Aorta (tissue), 4 donors: ENCODE measurements around the gene SCAMP2. TPM values are rescaled to one million over a fixed set of nuclear protein-coding genes. Genes with fewer than 3 reads are reported as not detected.

ENCODE experiments used
- microRNA-seq, 2 donors: library from miRNA; unstranded; fragments of <30 nt; microRNA quantifications; one replicate each; pipeline ENCODE4 v1.2.0, GENCODE V29; 2020
- polyA plus RNA-seq, 2 donors: library from polyadenylated mRNA; stranded (reverse); fragments of 200-250 nt; gene quantifications; one replicate each; pipeline ENCODE4 v1.2.3, GENCODE V29; 2013
- total RNA-seq, 2 donors: library from RNA; stranded (reverse); fragmentation: NEBNext Ultra II Directional; extraction: Animal tissue kit (Norgen Biotek cat#: 25700); gene quantifications; one replicate each; pipeline ENCODE4 v1.2.1, GENCODE V29; 2021
- donor health status: healthy with polysubstance abuse.
- donor health status: Bipolar disorder and iron deficiency.
- donor health status: DM: no; HTN: no; CAD: no.
- donor health status: DM: yes; HTN: yes; CAD: no.

The SCAMP2 gene
- total and polyA plus RNA-seq, 4 donors: 21.8 to 65.0 (median 46.3) TPM

Small RNAs within 50 kb of the gene (microRNA-seq; reads per million reads assigned to microRNA genes)
- gene MIR6882: 0.60 to 0.99 reads per million in 2 donors

Other genes starting within 250 kb of the SCAMP2 start
- gene EDC3, start 177.3 kb downstream of the SCAMP2 start, total RNA-seq: 10 to 100 TPM; 30.8 TPM
- gene EDC3, start 177.3 kb downstream of the SCAMP2 start, polyA plus RNA-seq: 10 to 100 TPM; 13.4 to 17.7 TPM
- gene CYP1A1, start 147.8 kb downstream of the SCAMP2 start, total RNA-seq: 1 to 10 TPM in 1 of 2 donors, not detected in 1; 2.3 TPM
- gene CYP1A1, start 147.8 kb downstream of the SCAMP2 start, polyA plus RNA-seq: 1 to 10 TPM; 1.0 to 6.4 TPM
- gene CYP1A2, start 124.5 kb downstream of the SCAMP2 start, total RNA-seq: not detected
- gene CYP1A2, start 124.5 kb downstream of the SCAMP2 start, polyA plus RNA-seq: not detected
- gene CSK, start 91.3 kb downstream of the SCAMP2 start, total RNA-seq: 10 to 100 TPM; 34.9 to 55.2 TPM
- 10 to 100 TPM; 21.8 to 29.8 TPM for gene CSK, start 91.3 kb downstream of the SCAMP2 start, polyA plus RNA-seq
- gene LMAN1L, start 60.5 kb downstream of the SCAMP2 start, total RNA-seq: under 1 TPM in 1 of 2 donors, not detected in 1; 0.30 TPM
- gene LMAN1L, start 60.5 kb downstream of the SCAMP2 start, polyA plus RNA-seq: under 1 TPM in 1 of 2 donors, not detected in 1; 0.15 TPM
- gene CPLX3, start 46.7 kb downstream of the SCAMP2 start, total RNA-seq: not detected
- under 1 TPM; 0.05 to 0.13 TPM for gene CPLX3, start 46.7 kb downstream of the SCAMP2 start, polyA plus RNA-seq
- gene ULK3, start 30.2 kb downstream of the SCAMP2 start, total RNA-seq: 10 to 100 TPM; 19.3 to 31.6 TPM
- gene ULK3, start 30.2 kb downstream of the SCAMP2 start, polyA plus RNA-seq: 10 to 100 TPM; 17.7 to 43.6 TPM
- 10 to 100 TPM; 24.4 to 31.1 TPM for gene MPI, start 16.7 kb upstream of the SCAMP2 start, total RNA-seq
- 10 to 100 TPM; 21.3 to 28.0 TPM for gene MPI, start 16.7 kb upstream of the SCAMP2 start, polyA plus RNA-seq
- gene FAM219B, start 33.5 kb upstream of the SCAMP2 start, total RNA-seq: 10 to 100 TPM; 64.7 to 88.4 TPM
- 10 to 100 TPM; 29.6 to 61.2 TPM for gene FAM219B, start 33.5 kb upstream of the SCAMP2 start, polyA plus RNA-seq
- gene COX5A, start 64.7 kb upstream of the SCAMP2 start, total RNA-seq: 10 to 100 TPM; 72.6 to 79.6 TPM
- 100 to 1,000 TPM; 128 to 222 TPM for gene COX5A, start 64.7 kb upstream of the SCAMP2 start, polyA plus RNA-seq
- gene RPP25, start 83.4 kb upstream of the SCAMP2 start, total RNA-seq: 1 to 10 TPM; 3.6 to 5.8 TPM
- 1 to 10 TPM; 2.7 to 6.5 TPM for gene RPP25, start 83.4 kb upstream of the SCAMP2 start, polyA plus RNA-seq
- gene SCAMP5, start 122.2 kb upstream of the SCAMP2 start, total RNA-seq: 1 to 10 TPM; 3.7 to 5.8 TPM
- gene SCAMP5, start 122.2 kb upstream of the SCAMP2 start, polyA plus RNA-seq: 1 to 10 TPM in 1 of 2 donors, under 1 TPM in 1; 0.64 to 9.4 TPM
- gene PPCDC, start 150.2 kb upstream of the SCAMP2 start, total RNA-seq: 10 to 100 TPM in 1 of 2 donors, 1 to 10 TPM in 1; 8.2 to 16.5 TPM
- 10 to 100 TPM; 13.8 to 22.6 TPM for gene PPCDC, start 150.2 kb upstream of the SCAMP2 start, polyA plus RNA-seq